H1 (cell line): ENCODE results near the gene FADD. TPM values are rescaled to one million over a fixed set of nuclear protein-coding genes. Genes with fewer than 3 reads are reported as not detected.

Experiments
- CTCF ChIA-PET: fragments of 300-600 bp; sonication (Branson Sonifier 250); formaldehyde crosslinking; loops from one replicate; lab custom pipeline; 2021; ENCODE audit not compliant: partially characterized antibody; lab: Charles Lee
- POLR2A ChIA-PET: fragments of 300-600 bp; sonication (Branson Sonifier 250); formaldehyde crosslinking; loops from one replicate; lab custom pipeline; 2021; ENCODE audit warnings: inconsistent platforms; ENCODE audit not compliant: partially characterized antibody; lab: Charles Lee
- DNase-seq, 2 experiments: peaks; one replicate each; pipeline versions ENCODE4 v3.0.0 to v3.0.0-alpha.2; 2010 to 2022; ENCODE audit warnings: low spot score in 2 of 2, low read depth in 1 of 2, mixed read lengths in 1 of 2
- FAIRE-seq: peaks from 2 replicates; lab custom pipeline; 2011; peaks lifted over from hg19 to GRCh38; lab: Jason Lieb, UNC
- H2AFZ ChIP-seq: 2 replicates; pipeline ENCODE4 v1.8.1; 2012; ENCODE audit warnings: low read length, inconsistent platforms
- H2AK5ac ChIP-seq: 2 replicates; pipeline ENCODE4 v1.6.1; 2013; ENCODE audit warnings: low read depth, low read length
- H2BK120ac ChIP-seq: replicated peaks from 2 replicates; pipeline ENCODE3; 2013; ENCODE audit warnings: low read depth, low read length, inconsistent platforms
- H2BK12ac ChIP-seq: 2 replicates; pipeline ENCODE4 v1.6.1; 2013; ENCODE audit warnings: low read depth, low read length
- H2BK15ac ChIP-seq: 2 replicates; pipeline ENCODE4 v1.6.1; 2013; ENCODE audit warnings: low read length
- H2BK20ac ChIP-seq: 2 replicates; pipeline ENCODE4 v1.6.1; 2013; ENCODE audit warnings: low read length
- H2BK5ac ChIP-seq: 2 replicates; pipeline ENCODE4 v1.6.1; 2013; ENCODE audit warnings: low read depth, low read length
- H3K14ac ChIP-seq: 2 replicates; pipeline ENCODE4 v1.6.1; 2013; ENCODE audit warnings: inconsistent platforms; ENCODE audit not compliant: insufficient read length
- H3K18ac ChIP-seq: 2 replicates; pipeline ENCODE4 v1.6.1; 2013; ENCODE audit warnings: low read length; ENCODE audit errors: extremely low read depth
- H3K23ac ChIP-seq: 2 replicates; pipeline ENCODE4 v1.6.1; 2013; ENCODE audit warnings: inconsistent platforms; ENCODE audit not compliant: insufficient read length
- H3K23me2 ChIP-seq: 2 replicates; pipeline ENCODE4 v1.6.1; 2013; ENCODE audit warnings: low read depth, low read length
- H3K27ac ChIP-seq: 2 replicates; pipeline ENCODE4 v1.6.1; 2011; ENCODE audit warnings: low read depth, low read length, inconsistent platforms
- H3K27me3 ChIP-seq, 4 experiments: replicated peaks in 1 of 4; 1 replicate in 1 of 4; 2 replicates in 3 of 4; pipeline versions ENCODE4 v1.6.1 to v1.8.1; 2011 to 2013; ENCODE audit warnings: low read length in 3 of 4, mild to moderate bottlenecking in 3 of 4, inconsistent platforms in 2 of 4, mixed read lengths in 2 of 4, moderate library complexity in 1 of 4; ENCODE audit not compliant: control insufficient read depth in 3 of 4, insufficient read depth in 3 of 4; ENCODE audit errors: extremely low read depth in 1 of 4
- H3K36me3 ChIP-seq, 4 experiments: 2 replicates each; pipeline versions ENCODE4 v1.6.1 to v1.8.1; 2011 to 2013; ENCODE audit warnings: mild to moderate bottlenecking in 4 of 4, low read length in 3 of 4, moderate library complexity in 2 of 4, control low read depth in 1 of 4, inconsistent platforms in 1 of 4; ENCODE audit not compliant: insufficient read depth in 4 of 4, control insufficient read depth in 2 of 4
- H3K4ac ChIP-seq: replicated peaks from 2 replicates; pipeline ENCODE3; 2013; ENCODE audit warnings: low read length, low read depth, mixed read lengths, inconsistent platforms; ENCODE audit not compliant: insufficient read length
- H3K4me1 ChIP-seq, 4 experiments: replicated peaks in 1 of 4; 1 replicate in 1 of 4; 2 replicates in 3 of 4; pipeline versions ENCODE4 v1.6.1 to v1.8.1; 2011 to 2013; ENCODE audit warnings: low read length in 3 of 4, inconsistent platforms in 2 of 4, mixed read lengths in 1 of 4; ENCODE audit not compliant: insufficient read depth in 4 of 4, control insufficient read depth in 3 of 4
- H3K4me2 ChIP-seq, 2 experiments: 2 replicates each; pipeline versions ENCODE4 v1.6.1 to v1.8.1; 2011 to 2013; ENCODE audit warnings: low read depth in 2 of 2, low read length in 2 of 2, control low read depth in 1 of 2, inconsistent platforms in 1 of 2, mild to moderate bottlenecking in 1 of 2; ENCODE audit not compliant: insufficient read depth in 1 of 2
- H3K4me3 ChIP-seq, 4 experiments: fragments of 200-600, 300-600 bp in 1 of 4; sonication (generic), shearing (Covaris generic), sonication (Bioruptor Twin) in 1 of 4; 2 replicates each; pipeline versions ENCODE4 v1.5.1 to v1.8.1; 2011 to 2016; ENCODE audit warnings: low read length in 4 of 4, low read depth in 3 of 4, control low read depth in 2 of 4, inconsistent platforms in 2 of 4, mild to moderate bottlenecking in 2 of 4, mixed read lengths in 1 of 4, moderate library complexity in 1 of 4; ENCODE audit not compliant: insufficient read depth in 2 of 4; ENCODE audit errors: extremely low read depth in 1 of 4
- H3K56ac ChIP-seq: replicated peaks from 2 replicates; pipeline ENCODE3; 2013; ENCODE audit warnings: low read depth, mild to moderate bottlenecking, mixed read lengths, low read length, inconsistent platforms; ENCODE audit not compliant: insufficient read length
- H3K79me1 ChIP-seq: 2 replicates; pipeline ENCODE4 v1.6.1; 2013; ENCODE audit warnings: low read depth, low read length, control low read depth
- H3K79me2 ChIP-seq, 2 experiments: 2 replicates each; pipeline versions ENCODE4 v1.6.1 to v1.8.1; 2012 to 2013; ENCODE audit warnings: low read length in 2 of 2, mild to moderate bottlenecking in 2 of 2, inconsistent platforms in 1 of 2; ENCODE audit not compliant: insufficient read depth in 2 of 2, control insufficient read depth in 1 of 2
- H3K9ac ChIP-seq, 4 experiments: replicated peaks in 1 of 4; 1 replicate in 1 of 4; 2 replicates in 3 of 4; pipeline versions ENCODE4 v1.6.1 to v1.8.1; 2011 to 2013; ENCODE audit warnings: low read depth in 3 of 4, low read length in 3 of 4, control low read depth in 2 of 4, mild to moderate bottlenecking in 2 of 4, moderate library complexity in 2 of 4, inconsistent platforms in 1 of 4; ENCODE audit errors: extremely low read depth in 1 of 4
- H3K9me3 ChIP-seq, 2 experiments: 2 replicates each; pipeline versions ENCODE4 v1.6.1 to v1.8.1; 2012 to 2013; ENCODE audit warnings: mild to moderate bottlenecking in 2 of 2, moderate library complexity in 2 of 2, control low read depth in 1 of 2, inconsistent platforms in 1 of 2, low read depth in 1 of 2, low read length in 1 of 2, mixed read lengths in 1 of 2; ENCODE audit not compliant: insufficient read depth in 2 of 2
- H4K20me1 ChIP-seq, 2 experiments: replicated peaks in 1 of 2; 2 replicates each; pipeline versions ENCODE3 to v1.8.1; 2011 to 2013; ENCODE audit warnings: inconsistent platforms in 2 of 2, low read length in 2 of 2, mild to moderate bottlenecking in 1 of 2; ENCODE audit not compliant: insufficient read depth in 2 of 2, control insufficient read depth in 1 of 2
- H4K5ac ChIP-seq: 2 replicates; pipeline ENCODE4 v1.6.1; 2013; ENCODE audit warnings: low read length, low read depth, mixed read lengths, inconsistent platforms; ENCODE audit not compliant: insufficient read length
- H4K8ac ChIP-seq: 2 replicates; pipeline ENCODE4 v1.8.0; 2013; ENCODE audit warnings: mild to moderate bottlenecking, moderate library complexity, low read length, inconsistent platforms; ENCODE audit not compliant: insufficient read depth; ENCODE audit errors: extremely low read depth
- H4K91ac ChIP-seq: replicated peaks from 2 replicates; pipeline ENCODE3; 2013; ENCODE audit warnings: low read length, mixed read lengths, inconsistent platforms; ENCODE audit not compliant: insufficient read length
- CREB1 ChIP-seq: IDR thresholded peaks from 2 replicates; pipeline ENCODE4 v1.6.1; 2012; ENCODE audit warnings: inconsistent platforms
- RAD21 ChIP-seq, 2 experiments: IDR thresholded peaks in 1 of 2; conservative IDR thresholded peaks in 1 of 2; 2 replicates each; pipeline ENCODE4 v1.6.1; 2011; ENCODE audit warnings: low read depth in 2 of 2, low read length in 2 of 2, improper control_type of control experiment in 1 of 2, inconsistent platforms in 1 of 2, mild to moderate bottlenecking in 1 of 2, moderate library complexity in 1 of 2
- RXRA ChIP-seq: IDR thresholded peaks from 2 replicates; pipeline ENCODE4 v1.6.1; 2011; ENCODE audit warnings: low read depth, mild to moderate bottlenecking, low read length, moderate library complexity; ENCODE audit not compliant: insufficient read depth
- SIN3A ChIP-seq, 2 experiments: IDR thresholded peaks in 1 of 2; conservative IDR thresholded peaks in 1 of 2; 2 replicates each; pipeline ENCODE4 v1.6.1; 2011 to 2012; ENCODE audit warnings: low read length in 2 of 2, improper control_type of control experiment in 1 of 2, low read depth in 1 of 2, mild to moderate bottlenecking in 1 of 2
- TCF12 ChIP-seq: IDR thresholded peaks from 2 replicates; pipeline ENCODE4 v1.6.1; 2011; ENCODE audit warnings: low read depth, mild to moderate bottlenecking, low read length
- TEAD4 ChIP-seq: IDR thresholded peaks from 2 replicates; pipeline ENCODE4 v1.6.1; 2012; ENCODE audit warnings: low read depth, low read length, inconsistent platforms, mixed read lengths
- YY1 ChIP-seq: IDR thresholded peaks from 2 replicates; pipeline ENCODE4 v1.6.1; 2011; ENCODE audit warnings: low read depth, mild to moderate bottlenecking, low read length
- WGBS, 2 experiments: shearing (Covaris generic) in 1 of 2; methylation state at CpG; one replicate each; pipeline versions ENCODE4 v1.1.6 to v1.1.7; 2013 to 2015; ENCODE audit warnings: low lambda C conversion rate in 2 of 2, mixed read lengths in 2 of 2, inconsistent platforms in 1 of 2, low coverage in 1 of 2, missing lambda C conversion rate in 1 of 2; ENCODE audit not compliant: insufficient replicate concordance in 2 of 2, insufficient coverage in 1 of 2, insufficient read length in 1 of 2; ENCODE audit errors: extremely low coverage in 1 of 2, missing lambda C conversion rate in 1 of 2; 5-methylcytosine and 5-hydroxymethylcytosine counted together
- polyA plus RNA-seq, 7 experiments: library from polyadenylated mRNA; depleted of rRNA in 3 of 7; stranded (reverse) in 5 of 7; unstranded in 2 of 7; fragments of >200 nt in 5 of 7; fragments of 200-250 nt in 2 of 7; gene quantifications; 1 replicate in 5 of 7; 2 replicates in 1 of 7; 4 replicates in 1 of 7; pipeline versions ENCODE4 v1.2.1 to v1.2.3, GENCODE V29; 2011 to 2013; ENCODE audit warnings: missing spikeins in 2 of 7, mixed read lengths in 2 of 7
- total RNA-seq: library from RNA; stranded (reverse); fragmentation: NEBNext Ultra II Directional; extraction: Animal tissue kit (Norgen Biotek cat#: 25700); gene quantifications from 2 replicates; pipeline ENCODE4 v1.2.1, GENCODE V29; 2021
- TF ChIP-seq, protein P1 (sequence below), 3 experiments: IDR thresholded peaks; 1 replicate in 2 of 3; 2 replicates in 1 of 3; pipeline versions ENCODE4 v1.5.1 to v1.6.1; 2011; ENCODE audit warnings: low read length in 3 of 3, mild to moderate bottlenecking in 3 of 3, inconsistent platforms in 2 of 3, low read depth in 1 of 3, moderate library complexity in 1 of 3; ENCODE audit not compliant: insufficient read depth in 1 of 3; ENCODE audit errors: control extremely low read depth in 1 of 3

The FADD gene
- total and polyA plus RNA-seq, 2 of the 8 experiments (the other 6 are each of a cell fraction or from before 2014, with no cell fraction given), result 29.0 to 43.9 TPM

DNA sequence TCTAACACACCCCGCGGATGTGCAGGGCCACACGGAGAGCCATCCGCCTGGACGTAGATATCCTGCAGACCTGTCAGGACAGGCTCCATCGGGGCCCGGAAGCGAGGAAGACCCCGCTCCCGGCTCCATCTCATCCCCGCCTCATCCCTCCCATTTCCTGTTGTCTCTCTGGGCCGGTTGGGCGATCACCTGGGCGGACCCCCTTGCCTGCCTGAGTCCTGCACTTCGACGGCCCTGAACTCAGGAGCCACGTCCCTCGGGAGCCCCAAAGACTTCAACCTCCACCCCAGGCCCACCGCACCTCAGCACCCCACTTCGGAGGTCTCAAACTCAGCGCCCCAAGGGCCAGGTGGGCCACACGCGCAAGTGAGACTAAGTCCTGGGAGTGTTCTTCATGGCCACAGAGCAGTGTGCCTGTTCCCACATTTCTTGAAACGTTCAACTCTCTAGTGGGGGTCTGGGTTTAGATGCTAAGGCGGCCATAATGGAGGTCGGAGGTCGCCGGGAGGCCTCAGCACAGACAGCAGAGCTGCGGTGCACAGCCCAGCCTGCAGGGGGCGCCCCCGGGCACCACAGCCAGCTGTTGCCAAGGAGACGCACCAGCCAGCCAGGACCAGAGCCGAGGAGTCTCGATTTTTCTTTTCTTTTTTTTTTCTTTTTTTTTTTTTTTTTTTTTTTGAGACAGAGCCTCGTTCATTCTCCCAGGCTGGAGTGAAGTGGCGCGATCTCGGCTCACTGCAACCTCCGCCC, 26.0 kb upstream of the FADD start:
- Histone ChIP-seq H3K4me1 (peaks cover 0 to 7% (median 2%) of the 10 kb centered on the region in 4 experiments; a peak in 4 of 7 replicates), H3K23me2 (no peaks in the 10 kb centered on the region), H3K4ac (no peak overlapping the region), H3K18ac (no peak overlapping the region; the same call in 1 of the 2 replicates), H2BK12ac (peak overlapping the region; percentile 17; the same call in 1 of the 2 replicates), H3K56ac (no peak overlapping the region), H3K23ac (no peak overlapping the region), H3K36me3 (no peaks in the 10 kb centered on the region), H2BK120ac (no peak overlapping the region), H3K9ac (no peak overlapping the region), H4K5ac (no peak overlapping the region), H4K20me1 (no peaks in the 10 kb centered on the region), H3K14ac (no peak overlapping the region), H3K79me1 (no peaks in the 10 kb centered on the region), H4K8ac (0 out of 2 replicates have a peak overlapping the region, but pooled peaks have one; percentile 46), H3K79me2 (no peaks in the 10 kb centered on the region), H3K27me3 (no peaks in the 10 kb centered on the region), H3K4me2 (no peak overlapping the region), H2AFZ (no peak overlapping the region; the same call in 1 of the 2 replicates), H2BK5ac (no peak overlapping the region), H4K91ac (peak overlapping the region; percentile 90), H3K27ac (no peak overlapping the region), H3K9me3 (no peaks in the 10 kb centered on the region), H2AK5ac (no peak overlapping the region), H2BK20ac (no peak overlapping the region), H3K4me3 (no peak overlapping the region), H2BK15ac (no peak overlapping the region)
- TF ChIP-seq TCF12 (no peak), CREB1 (peak; percentile 30; the same call in 1 of the 2 replicates), YY1 (peak; percentile 90), RXRA (0 out of 2 replicates have a peak, but pooled peaks have one; percentile 10), SIN3A (conservative IDR thresholded peaks at IDR 0.05 in 1 of 2, IDR thresholded peaks at IDR 0.05 in 1 of 2; ENCODE audit: low read depth in 1 of 2, low read length in 2 of 2) (0 out of 4 replicates have a peak, but pooled peaks of 1 of the 2 experiments have one; percentile 25), TEAD4 (no peak), RAD21 (IDR thresholded peaks at IDR 0.05 in 1 of 2, conservative IDR thresholded peaks at IDR 0.05 in 1 of 2; ENCODE audit: low read depth in 2 of 2, low read length in 2 of 2) (peak; percentile 18 to 39; a peak in 3 of 4 replicates)
- TF ChIP-seq, protein P1, sequence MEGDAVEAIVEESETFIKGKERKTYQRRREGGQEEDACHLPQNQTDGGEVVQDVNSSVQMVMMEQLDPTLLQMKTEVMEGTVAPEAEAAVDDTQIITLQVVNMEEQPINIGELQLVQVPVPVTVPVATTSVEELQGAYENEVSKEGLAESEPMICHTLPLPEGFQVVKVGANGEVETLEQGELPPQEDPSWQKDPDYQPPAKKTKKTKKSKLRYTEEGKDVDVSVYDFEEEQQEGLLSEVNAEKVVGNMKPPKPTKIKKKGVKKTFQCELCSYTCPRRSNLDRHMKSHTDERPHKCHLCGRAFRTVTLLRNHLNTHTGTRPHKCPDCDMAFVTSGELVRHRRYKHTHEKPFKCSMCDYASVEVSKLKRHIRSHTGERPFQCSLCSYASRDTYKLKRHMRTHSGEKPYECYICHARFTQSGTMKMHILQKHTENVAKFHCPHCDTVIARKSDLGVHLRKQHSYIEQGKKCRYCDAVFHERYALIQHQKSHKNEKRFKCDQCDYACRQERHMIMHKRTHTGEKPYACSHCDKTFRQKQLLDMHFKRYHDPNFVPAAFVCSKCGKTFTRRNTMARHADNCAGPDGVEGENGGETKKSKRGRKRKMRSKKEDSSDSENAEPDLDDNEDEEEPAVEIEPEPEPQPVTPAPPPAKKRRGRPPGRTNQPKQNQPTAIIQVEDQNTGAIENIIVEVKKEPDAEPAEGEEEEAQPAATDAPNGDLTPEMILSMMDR (IDR thresholded peaks at IDR 0.05; ENCODE audit: control extremely low read depth in 1 of 3, insufficient read depth in 1 of 3, low read depth in 1 of 3, low read length in 3 of 3), result peak; percentile 77 to 94 (median 83)
- WGBS, 2 experiments, result 79% methylated on average over 28 of the region's 39 CpGs; no CpG with 5 or more reads in 1 of the 2 experiments
- FAIRE-seq (no peak), DNase-seq (peak; percentile 27 to 97)
- ChIA-PET POLR2A (no interaction called here), CTCF (interaction anchor here (0.6 to 3.7 kb wide), 21 partner anchors 10 to 591 kb away, joined by 3 to 25 read pairs (median 4); no protein-coding TSS in a partner anchor)
